ENCODE measurements around the gene EXOC6.

The EXOC6 gene

GRCh38 chr10:92848441-92849233 lies at the start of gene EXOC6:
Gene EXOC6 (plus strand): TSS chr10:92848520. CDS start chr10:92848534, 14 bp downstream.
- peak; percentile 88 to 90 for DNase-seq

- DNase-seq, result no peak
Measured at GRCh38 chr10:92799568-92799967, 48.8 kb upstream of the EXOC6 start.

- DNase-seq, result no peak
Measured at GRCh38 chr10:92800134-92800733, 48.1 kb upstream of the EXOC6 start.

- DNase-seq, result no peak
Measured at GRCh38 chr10:92801978-92802872, 46.1 kb upstream of the EXOC6 start.

GRCh38 chr10:92809840-92810239 lies 38.5 kb upstream of the EXOC6 start:
- DNase-seq, result no peak

- no peak for DNase-seq
Measured at GRCh38 chr10:92810934-92811532, 37.3 kb upstream of the EXOC6 start.

- DNase-seq, result no peak
Measured at GRCh38 chr10:92811986-92812385, 36.3 kb upstream of the EXOC6 start.

GRCh38 chr10:92813979-92814378 lies 34.3 kb upstream of the EXOC6 start:
- no peak for DNase-seq

- no peak for DNase-seq
Measured at GRCh38 chr10:92814790-92815189, 33.5 kb upstream of the EXOC6 start.

- DNase-seq, result no peak
Measured at GRCh38 chr10:92816091-92816531, 32.2 kb upstream of the EXOC6 start.

- no peak for DNase-seq
Measured at GRCh38 chr10:92822060-92822634, 26.2 kb upstream of the EXOC6 start.

- no peak for DNase-seq
Measured at GRCh38 chr10:92822964-92823363, 25.4 kb upstream of the EXOC6 start.

GRCh38 chr10:92826061-92826460 lies 22.3 kb upstream of the EXOC6 start:
- no peak for DNase-seq

GRCh38 chr10:92826504-92826903 lies 21.8 kb upstream of the EXOC6 start:
- DNase-seq, result no peak

GRCh38 chr10:92829042-92829785 lies 19.1 kb upstream of the EXOC6 start:
- no peak for DNase-seq

- no peak for DNase-seq
Measured at GRCh38 chr10:92829786-92830377, 18.4 kb upstream of the EXOC6 start.

- DNase-seq, result peak; percentile 53 to 56
Measured at GRCh38 chr10:92830478-92831389, 17.6 kb upstream of the EXOC6 start.

GRCh38 chr10:92832121-92832520 lies 16.2 kb upstream of the EXOC6 start:
- DNase-seq, result no peak

GRCh38 chr10:92832998-92833650 lies 15.2 kb upstream of the EXOC6 start:
- DNase-seq, result no peak

- DNase-seq, result no peak
Measured at GRCh38 chr10:92834331-92834730, 14.0 kb upstream of the EXOC6 start.
